Kasumi-1 (cell line): Measurements from ENCODE around the gene RHOBTB1.

Experiments
- DNase-seq, 2 experiments: peaks; one replicate each; lab custom pipeline; 2025; lab: John Stamatoyannopoulos, UW

Gene RHOBTB1

DNA sequence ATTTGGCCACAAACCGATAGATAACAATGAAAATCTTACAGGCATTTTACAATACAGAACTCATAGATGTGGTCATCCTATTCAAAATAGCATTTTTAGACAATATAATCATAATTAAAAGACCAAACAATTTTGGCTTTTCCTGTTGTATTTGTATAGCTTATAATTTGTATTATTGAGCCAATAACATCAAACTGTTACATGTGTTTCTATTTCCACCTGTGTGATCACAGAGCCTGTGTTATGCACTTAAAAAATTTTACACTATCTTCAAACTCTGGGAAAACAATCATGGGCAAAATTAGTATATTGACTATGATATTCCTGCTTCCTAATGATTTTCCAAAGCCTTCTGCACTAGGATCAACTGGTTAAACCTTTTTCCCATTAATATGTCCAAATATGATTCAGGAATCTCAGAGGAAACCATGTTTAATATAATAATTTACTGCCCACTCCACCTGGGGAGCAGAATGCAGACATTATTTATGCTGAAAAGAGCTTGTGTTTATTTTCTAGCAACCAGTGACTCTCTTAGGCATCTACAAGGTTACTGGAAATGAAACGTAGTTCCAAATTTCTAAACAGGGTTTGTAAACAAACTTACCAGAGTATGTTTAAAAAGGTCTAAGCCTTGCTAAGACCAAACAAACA, 1.7 kb downstream of the RHOBTB1 start:
- no peak for DNase-seq

DNA sequence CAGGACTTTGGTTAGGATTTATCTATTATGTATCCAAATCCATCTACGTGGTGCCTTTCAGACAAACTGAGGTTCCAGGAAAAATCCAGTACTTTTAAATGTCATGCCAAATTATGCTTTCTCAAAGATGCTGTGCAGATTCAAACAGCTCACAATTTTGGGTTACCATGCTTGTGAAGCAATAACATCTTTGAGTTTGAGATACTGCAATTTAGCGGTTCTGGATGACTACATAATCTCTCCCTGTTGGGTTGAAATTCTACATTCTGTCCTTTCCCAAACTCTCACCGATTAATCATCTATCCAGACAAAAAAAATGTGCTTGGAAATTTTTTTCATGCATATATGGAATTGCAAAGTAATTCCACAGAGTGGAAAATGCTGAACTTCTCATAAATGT, 3.5 kb downstream of the RHOBTB1 start:
- no peak for DNase-seq

DNA sequence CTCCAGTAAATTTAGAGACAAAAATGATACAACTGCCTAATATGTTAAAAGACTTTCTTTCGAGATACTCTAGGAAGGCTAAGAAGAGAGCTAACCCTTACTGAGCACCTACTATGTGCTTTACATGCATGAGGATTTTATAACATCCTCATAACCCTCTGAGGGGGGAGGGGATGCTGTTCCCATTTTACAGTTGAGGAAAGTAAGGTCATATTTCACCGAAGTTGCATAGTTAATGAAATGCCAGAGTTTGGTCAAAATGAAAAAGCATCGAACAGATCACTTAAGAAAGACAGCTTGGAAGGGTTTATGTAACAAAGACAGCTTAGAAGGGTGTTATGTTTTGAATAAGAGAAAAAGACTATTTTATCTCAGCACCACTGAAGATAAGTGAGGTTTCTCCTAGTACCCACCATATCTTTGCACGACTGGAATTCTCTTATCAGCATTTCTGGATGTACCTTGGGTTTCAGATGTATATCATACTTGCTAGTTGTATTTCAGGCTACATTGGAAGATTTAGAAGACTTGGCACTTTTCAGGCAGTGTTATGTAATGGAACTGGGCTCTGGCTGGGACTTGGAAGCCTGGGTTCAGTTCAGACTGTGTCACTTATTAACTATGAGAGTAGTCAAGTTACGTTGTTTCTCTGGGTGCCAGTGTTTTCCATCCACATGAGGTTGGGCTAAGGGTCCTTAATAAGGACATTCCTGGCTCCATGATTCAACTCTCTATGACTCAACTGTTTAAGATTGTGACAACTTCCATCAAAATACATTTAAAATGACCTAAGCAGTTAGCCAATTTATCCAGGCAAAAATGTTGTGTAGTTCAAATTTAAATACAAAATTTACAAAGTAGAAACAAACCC, 6.0 kb downstream of the RHOBTB1 start:
- DNase-seq = no peak

DNA sequence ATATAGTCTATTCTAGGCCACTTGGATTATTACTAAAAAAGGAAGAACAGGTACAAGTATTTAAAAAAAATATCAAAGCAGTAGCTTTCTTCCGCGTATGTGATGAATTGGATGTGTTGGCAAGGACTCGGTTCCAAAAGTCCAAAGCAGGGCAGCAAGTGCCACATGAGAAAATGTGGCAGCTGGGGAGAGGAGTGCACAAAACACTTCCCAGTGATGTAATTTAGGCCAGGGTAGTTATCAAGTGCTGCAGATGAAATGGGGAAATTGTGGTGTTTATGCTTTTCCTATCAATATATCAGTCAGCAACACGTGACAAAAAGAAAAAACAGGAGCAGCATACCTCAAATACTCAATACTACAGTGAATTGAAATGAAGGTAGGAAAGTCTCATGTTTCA, 7.0 kb downstream of the RHOBTB1 start:
- DNase-seq = no peak

DNA sequence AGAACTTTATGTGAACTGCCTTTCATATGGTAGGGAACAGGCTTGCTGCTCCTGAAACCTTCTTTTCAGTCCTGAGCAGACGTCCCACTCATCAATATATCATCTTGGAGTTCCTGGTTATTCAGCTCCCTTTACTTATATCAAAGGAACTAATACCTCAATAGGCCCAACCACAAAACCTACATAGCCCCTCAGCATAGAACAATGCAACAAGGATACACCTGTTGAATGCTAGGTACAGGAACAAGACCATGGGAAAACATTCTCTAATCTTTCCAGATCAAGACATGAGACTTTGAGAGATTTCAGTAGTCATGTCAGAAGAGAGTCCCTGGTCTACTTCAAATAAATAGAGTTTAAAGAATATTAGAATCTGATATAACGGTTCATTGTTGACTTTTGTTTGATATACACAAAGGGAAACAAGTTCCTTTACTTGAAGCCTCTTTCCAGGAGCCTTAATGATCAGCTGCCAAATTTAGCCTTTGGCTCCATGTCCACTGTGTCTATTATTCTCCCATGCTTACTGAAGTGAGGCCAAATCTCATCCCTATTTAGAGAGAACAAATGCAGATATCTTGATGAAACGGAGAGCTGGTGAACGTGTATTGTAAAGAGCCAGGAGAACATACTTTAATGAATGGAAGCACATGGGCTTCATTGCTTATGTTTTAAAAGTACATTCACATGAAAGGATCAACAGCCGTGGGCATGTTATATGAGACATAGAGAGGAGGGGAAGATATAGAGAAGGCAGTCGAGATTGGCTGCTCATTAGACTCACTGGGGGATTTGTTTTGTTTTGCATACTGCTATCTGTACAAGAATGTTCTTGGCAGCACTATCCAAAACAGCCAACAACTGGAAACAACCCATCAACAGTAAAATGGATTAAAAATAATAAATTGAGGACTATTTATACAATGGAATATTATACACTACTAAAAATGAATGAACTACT, 9.5 kb downstream of the RHOBTB1 start:
- no peak for DNase-seq

DNA sequence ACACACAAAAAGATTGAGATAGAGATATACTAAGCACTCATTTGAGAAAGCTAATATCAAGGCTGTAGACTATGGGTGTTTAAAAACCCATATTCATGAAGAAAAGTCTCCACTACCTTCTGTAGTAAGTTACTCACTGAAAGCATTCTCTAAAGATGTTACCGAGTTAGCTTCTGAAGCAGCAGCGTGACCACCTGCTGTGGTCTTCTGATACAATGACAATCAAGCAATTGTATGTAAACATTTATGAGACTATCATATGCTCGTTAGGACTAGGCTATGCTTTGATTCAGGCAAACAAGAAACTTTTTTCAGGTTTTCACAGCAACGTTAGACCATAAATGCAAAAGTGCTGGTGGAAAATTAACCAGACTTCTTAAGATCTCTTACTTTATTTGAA, 11.2 kb downstream of the RHOBTB1 start:
- DNase-seq = no peak

DNA sequence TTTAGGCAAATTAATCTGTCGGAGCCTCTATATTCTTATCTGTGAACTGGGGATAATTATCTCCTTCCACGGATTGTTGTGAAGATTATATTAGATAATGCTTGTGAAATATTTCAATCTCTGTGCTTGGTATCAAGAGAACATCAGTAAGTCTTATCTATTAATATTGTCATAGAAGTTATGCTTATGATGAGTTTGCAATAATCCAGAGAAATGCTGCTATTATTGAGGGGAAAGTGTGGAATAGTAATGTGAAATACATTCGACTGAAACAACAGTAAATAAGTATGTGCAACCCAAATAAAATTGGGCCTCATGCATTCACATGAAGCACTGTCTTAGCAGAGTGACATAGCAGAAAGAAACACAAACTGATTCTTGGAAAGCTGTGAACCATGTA, 13.7 kb downstream of the RHOBTB1 start:
- DNase-seq = no peak

DNA sequence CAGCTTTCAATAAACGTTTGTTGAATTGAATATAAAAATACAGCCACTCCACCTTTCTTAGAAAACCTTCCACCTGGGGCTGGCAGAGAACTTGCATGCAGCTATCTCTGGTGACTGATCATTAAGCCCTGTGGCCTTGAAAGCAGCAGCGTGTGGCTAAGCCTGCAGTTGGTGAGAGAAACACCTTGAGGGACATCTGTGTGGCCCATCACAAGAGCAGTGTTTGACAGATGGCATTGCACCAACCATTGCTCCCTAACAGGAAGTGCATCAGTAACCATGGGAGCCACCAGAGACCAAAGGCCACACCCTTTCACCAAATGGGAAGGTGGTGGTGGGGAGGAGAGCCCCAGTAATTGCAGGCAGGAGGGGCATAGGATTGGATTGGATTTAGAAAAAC, 22.4 kb downstream of the RHOBTB1 start:
- no peak for DNase-seq

DNA sequence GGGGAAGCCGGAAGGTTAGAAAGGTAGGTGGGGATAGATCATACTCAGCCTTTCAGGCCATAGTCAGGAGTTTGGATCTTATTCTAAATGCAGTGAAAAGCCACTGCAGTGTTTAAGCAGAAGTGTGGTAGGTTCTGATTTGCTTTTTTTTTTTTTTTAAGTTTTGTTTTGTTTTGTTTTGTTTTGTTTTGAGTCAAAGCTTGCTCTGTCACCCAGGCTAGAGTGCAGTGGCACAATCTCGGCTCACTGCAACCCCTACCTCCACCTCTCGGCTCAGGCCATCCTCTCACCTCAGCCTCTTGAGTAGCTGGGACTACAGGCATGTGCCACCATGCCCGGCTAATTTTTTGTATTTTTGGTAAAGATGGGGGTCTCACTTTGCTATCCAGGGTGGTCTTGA, 23.5 kb downstream of the RHOBTB1 start:
- no peak for DNase-seq

DNA sequence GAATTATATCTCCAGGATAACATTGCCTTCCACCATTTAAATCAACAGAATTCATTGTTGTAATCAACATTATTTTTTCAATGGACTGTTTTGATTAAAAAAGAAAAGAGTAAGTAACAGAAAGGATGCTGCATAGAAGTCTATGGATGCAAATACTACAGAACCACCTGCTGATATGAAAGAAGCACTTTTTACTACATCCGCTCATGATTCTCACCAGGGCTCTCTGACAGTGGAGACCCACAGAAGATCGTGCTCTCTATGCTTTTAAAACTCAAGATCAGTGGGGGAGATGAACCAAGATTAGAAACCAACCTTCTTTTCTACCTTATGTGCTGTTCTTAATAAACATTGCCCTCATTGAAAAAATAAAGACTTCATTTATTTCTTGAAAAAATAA, 24.4 kb downstream of the RHOBTB1 start:
- DNase-seq = no peak

DNA sequence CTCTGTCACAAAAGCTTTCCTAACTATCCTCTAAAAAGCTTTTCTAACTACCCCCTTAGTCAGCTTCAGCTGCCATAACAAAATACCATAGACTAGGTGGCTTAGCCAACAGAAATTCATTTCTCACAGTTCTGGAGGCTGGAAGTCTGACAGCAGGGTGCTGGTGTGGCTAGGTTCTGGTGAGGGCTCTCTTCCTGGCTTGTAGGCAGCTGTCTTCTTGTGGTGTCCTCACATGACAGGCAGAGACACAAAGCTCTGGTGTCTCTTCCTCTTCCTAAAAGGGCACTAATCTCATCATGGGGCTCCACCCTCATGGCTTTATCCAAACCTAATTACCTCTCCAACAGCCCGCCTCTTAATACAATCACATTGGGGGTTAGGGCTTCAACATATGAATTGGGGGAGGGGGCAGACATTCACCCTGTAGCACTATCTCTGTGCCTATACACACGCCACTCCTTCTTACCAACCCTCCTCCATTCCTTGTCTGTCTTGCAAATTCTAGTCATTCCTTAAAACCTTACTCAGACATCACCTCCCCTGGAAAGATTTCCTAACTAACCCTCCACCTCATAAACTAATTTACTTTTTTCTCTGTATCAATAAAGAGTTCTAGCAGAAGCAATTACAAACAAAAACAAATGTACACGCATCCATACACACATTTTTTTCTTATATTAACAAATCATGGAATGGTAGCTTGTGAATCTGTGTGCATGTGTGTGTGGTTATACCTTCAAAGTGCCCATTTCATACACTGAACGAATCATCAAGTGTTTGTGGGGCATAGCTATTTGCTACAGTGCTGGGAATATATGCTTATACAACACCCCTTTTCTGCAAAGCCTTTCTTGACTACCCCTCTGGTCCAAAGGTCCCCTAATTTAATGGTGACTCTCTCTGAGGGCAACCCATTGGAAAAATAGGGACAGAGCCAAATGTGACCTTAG, 26.4 kb downstream of the RHOBTB1 start:
- peak in 1 of 2 experiments; percentile 25 for DNase-seq

DNA sequence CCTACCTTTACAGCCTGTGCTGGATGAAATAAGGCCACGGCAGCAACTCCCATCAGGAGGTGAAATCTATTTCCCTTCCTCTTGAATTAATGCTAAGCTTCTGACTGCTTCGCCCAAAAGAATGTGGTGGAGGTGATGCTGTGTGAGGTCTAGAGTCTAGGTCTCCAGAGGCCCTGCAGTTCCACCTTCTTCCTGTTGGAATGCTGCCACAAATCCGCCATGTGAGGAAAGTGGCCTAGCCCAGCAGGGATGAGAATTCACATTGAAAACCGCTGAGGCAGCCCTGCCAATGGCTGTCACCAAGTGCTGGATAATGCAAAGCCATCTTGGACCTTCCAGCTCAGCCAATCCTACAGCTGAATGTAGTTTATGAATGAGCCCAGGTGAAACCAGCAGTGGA, 28.0 kb downstream of the RHOBTB1 start:
- DNase-seq = no peak

DNA sequence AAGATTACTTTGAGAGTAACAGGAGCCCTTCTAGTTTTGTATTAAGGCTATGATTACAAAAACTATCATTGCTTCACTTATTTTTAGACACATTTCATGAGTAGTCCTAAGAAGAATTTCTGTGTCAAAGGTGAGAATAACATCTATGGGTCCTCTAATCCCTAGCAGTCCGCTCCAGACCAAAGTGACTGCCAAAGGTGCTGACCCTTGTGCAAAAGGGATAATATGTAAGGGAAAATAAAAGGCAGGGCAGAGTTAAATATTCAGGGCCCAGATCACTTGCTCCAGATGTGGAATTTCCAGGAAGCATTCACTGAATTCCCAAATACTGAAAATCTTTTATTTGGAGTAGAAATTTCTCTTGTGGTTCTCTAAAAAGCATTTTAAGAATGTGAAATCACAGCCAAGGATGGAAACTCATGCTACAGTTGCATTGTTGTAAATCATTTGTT, 29.3 kb downstream of the RHOBTB1 start:
- no peak for DNase-seq

DNA sequence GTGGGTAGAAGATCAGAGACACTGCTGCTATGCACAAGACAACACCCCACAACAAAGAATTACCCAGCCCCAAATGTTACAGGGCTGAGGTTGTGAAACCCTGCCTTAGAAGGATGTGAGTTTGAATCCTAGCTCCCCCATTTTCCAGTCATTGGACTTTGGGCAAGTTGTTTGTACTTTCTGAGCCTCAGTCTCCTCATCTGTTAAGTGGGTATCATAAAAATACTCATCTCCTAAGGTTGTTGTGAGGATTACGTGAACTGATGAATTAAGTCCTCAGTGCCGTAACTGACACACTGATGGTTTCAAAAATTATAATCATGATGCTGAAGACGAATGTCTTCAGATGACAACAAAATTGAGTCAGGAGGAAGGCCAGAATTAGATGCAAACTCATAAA, 30.3 kb downstream of the RHOBTB1 start:
- DNase-seq = no peak

DNA sequence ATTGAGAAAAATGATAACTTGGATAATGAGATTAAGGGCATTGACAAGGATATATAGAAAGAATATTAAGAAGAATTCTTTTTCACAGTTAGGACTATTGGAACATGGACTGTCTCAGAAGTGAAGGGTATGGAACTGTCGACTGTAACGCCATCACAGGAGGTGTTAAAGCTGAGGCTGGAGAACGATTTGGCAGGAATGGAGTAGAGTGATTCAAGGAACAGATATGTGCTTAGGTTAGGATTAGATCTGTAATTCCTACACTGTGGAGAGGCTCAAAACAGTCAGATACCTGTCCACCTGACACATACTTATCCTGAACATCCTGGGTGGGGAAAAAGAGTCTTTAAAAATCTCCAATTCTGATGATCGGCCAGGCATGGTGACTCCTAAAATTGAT, 30.9 kb downstream of the RHOBTB1 start:
- DNase-seq = no peak

DNA sequence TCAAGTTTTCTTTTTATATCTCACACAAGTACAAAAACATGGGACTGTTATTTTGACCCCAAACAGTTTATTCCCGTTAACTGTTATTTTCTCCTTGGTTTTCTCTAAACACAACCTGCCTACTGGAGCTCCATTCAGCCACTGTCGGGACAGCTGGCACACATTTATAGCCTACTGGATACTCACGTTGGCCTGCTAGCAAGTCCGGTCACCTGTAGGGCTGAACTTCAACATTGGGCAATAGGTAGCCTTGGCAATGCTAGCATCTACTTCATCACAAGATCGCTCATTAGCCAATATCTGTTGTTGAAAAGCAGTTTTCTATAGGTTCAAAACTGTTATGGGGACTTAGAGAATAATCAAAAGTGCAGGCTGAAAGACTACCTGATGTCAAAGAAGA, 32.3 kb downstream of the RHOBTB1 start:
- no peak for DNase-seq

DNA sequence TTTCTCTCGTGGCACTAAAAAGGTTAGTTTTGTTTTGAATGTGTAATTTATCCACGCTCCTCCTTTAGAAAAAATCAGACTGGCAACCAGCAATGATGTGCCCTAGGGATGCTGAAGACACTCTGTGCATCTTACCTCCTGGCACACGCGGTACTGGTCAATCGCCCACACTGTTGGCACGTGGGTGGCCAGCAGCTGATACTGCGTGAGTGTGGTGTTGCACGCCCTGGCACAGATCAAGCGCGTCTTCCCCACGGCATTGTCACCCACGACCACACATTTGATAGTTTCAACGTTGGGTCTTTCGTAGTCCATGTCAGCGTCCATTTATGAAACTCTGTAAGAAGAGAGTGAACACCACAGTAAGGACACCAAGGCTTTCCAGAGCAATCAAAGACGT, 32.8 kb downstream of the RHOBTB1 start:
- DNase-seq = no peak

DNA sequence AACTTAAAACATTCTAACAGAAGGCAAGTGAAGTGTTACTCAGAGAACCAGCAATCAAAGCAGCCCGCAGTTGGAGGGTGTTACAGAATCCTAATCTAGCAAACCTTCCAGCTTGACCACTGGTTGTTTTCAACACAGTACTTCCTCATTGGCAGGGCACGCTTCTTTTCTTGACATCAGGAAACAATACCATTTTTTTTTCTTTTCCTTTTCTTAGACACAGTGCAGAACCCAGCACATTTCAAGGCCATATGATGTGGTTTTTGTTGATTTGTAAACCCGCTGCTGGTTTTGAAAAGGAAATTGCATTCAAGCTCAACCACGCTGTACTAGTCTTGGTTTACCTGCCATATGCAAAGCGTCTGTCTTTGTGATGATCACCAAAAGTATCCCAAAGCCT, 33.4 kb downstream of the RHOBTB1 start:
- DNase-seq = peak; percentile 60 to 70

DNA sequence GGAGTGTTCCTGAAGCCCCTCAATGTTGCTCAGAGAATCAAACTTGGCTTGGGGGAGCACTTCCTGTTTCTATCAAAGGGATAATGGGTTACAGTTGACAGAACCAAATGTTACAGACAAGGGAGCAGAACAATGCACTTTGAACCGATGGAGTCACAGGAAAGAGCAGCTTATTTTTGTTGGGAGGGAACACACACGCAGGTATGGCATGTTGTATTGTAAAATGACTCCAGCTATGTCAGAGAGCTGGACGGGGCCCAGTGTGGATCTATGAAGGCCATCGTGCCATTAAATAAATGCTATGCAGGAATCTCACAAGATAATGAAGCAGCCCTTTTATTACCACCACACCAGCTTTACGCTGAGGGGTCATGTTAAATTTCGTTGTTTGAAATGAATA, 35.1 kb downstream of the RHOBTB1 start:
- no peak for DNase-seq

DNA sequence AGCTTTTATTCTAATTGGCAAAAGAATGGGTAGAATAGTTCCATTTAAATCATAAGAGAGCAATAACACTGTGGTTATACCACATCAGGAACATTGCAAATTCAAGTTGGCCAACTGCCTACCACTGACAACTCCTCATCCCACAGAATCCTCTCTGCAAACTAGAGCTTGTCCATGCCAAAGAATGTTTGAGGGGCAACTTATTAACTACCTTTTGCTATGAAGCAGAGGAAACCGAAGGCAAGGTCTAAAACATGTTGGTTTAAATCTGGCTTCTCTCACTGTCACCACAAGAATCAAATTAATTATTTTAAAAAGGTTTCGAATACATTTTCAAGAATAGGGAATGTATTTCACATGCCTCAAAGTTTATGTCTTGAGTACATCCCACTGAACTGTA, 36.0 kb downstream of the RHOBTB1 start:
- no peak for DNase-seq

DNA sequence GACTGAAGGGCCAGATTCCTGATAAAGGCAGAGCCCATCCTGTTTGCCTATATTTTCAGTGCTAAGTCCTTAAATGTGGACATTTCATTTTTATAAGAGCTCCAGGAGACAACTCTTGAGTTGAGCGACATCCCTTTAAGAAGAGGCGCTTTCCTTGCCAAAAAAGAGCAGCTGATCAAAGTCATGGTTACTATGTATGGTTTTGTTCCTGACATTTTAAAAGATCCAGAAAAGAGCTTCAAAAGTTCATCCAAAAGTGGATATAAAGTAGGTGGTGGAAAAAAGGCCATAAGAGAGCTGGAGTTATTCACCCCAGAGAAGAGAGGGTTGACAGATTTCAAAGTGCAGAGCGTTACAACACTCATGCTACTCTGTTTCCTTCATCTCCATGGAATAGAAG, 36.7 kb downstream of the RHOBTB1 start:
- DNase-seq = no peak
